MM.1S (cell line): ENCODE measurements around the gene NACAD.
A peak's percentile ranks its signal among the peaks of the same experiment; 100 is the strongest.
"Not testable (repeated sequence)": the region's sequence is repeated elsewhere in the genome, so short reads cannot be mapped to it uniquely, and the experiment has no call there.

Experiments used
- DNase-seq: peaks from one replicate; pipeline ENCODE4 v3.0.0-alpha.2; 2015
- H2AFZ ChIP-seq: fragments of 300-600 bp; sonication (generic); 2 replicates; pipeline ENCODE4 v1.6.0; 2016; ENCODE audit warnings: antibody characterized with exemption, low read length
- H3F3A ChIP-seq: fragments of 300-600 bp; sonication (generic); 2 replicates; pipeline ENCODE4 v1.6.1; 2016; ENCODE audit warnings: mild to moderate bottlenecking, antibody characterized with exemption, low read length, moderate library complexity, mixed read lengths; ENCODE audit not compliant: insufficient read depth
- H3K27ac ChIP-seq: fragments of 300-600 bp; sonication (generic); 2 replicates; pipeline ENCODE4 v1.5.1; 2016; ENCODE audit warnings: mild to moderate bottlenecking, low read length
- H3K27me3 ChIP-seq: fragments of 300-600 bp; sonication (generic); replicated peaks from 2 replicates; pipeline ENCODE4 v1.6.0; 2016; ENCODE audit warnings: low read length; ENCODE audit not compliant: insufficient read depth
- H3K36me3 ChIP-seq: fragments of 300-600 bp; sonication (generic); replicated peaks from 2 replicates; pipeline ENCODE4 v1.6.1; 2016; ENCODE audit warnings: mild to moderate bottlenecking, low read length, mixed read lengths; ENCODE audit not compliant: insufficient read depth
- H3K4me1 ChIP-seq: fragments of 300-600 bp; sonication (generic); 2 replicates; pipeline ENCODE4 v1.6.1; 2016; ENCODE audit warnings: low read length, mixed read lengths
- H3K4me2 ChIP-seq: fragments of 300-600 bp; sonication (generic); 2 replicates; pipeline ENCODE4 v1.6.0; 2016; ENCODE audit warnings: low read depth, low read length
- H3K4me3 ChIP-seq: fragments of 300-600 bp; sonication (generic); 2 replicates; pipeline ENCODE4 v1.5.1; 2016; ENCODE audit warnings: low read length, mixed read lengths
- H3K79me2 ChIP-seq: fragments of 300-600 bp; sonication (generic); 2 replicates; pipeline ENCODE4 v1.6.1; 2016; ENCODE audit warnings: mixed run types, low read length, mixed read lengths
- H3K9ac ChIP-seq: fragments of 300-600 bp; sonication (generic); 2 replicates; pipeline ENCODE4 v1.6.1; 2016; ENCODE audit warnings: low read length, mixed read lengths
- H3K9me2 ChIP-seq: fragments of 300-600 bp; sonication (generic); replicated peaks from 2 replicates; pipeline ENCODE4 v1.6.1; 2016; ENCODE audit warnings: mild to moderate bottlenecking, low read length, mixed read lengths; ENCODE audit not compliant: insufficient read depth
- H3K9me3 ChIP-seq: fragments of 300-600 bp; sonication (generic); replicated peaks from 2 replicates; pipeline ENCODE4 v1.6.1; 2016; ENCODE audit warnings: mild to moderate bottlenecking, low read length, mixed read lengths; ENCODE audit not compliant: insufficient read depth
- H4K20me1 ChIP-seq: fragments of 300-600 bp; sonication (generic); 2 replicates; pipeline ENCODE4 v1.6.1; 2016; ENCODE audit warnings: mild to moderate bottlenecking, low read length, moderate library complexity, mixed read lengths; ENCODE audit not compliant: insufficient read depth
- EZH2 ChIP-seq: fragments of 300-600 bp; sonication (generic); optimal IDR thresholded peaks from 2 replicates; pipeline ENCODE3; 2017; ENCODE audit warnings: low read depth, mild to moderate bottlenecking, antibody characterized with exemption, low read length, mixed read lengths
- EZH2phosphoT487 ChIP-seq: fragments of 300-600 bp; sonication (generic); IDR thresholded peaks from 2 replicates; pipeline ENCODE4 v1.6.1; 2018; ENCODE audit warnings: antibody characterized with exemption, low read length
- TF ChIP-seq, protein P1 (sequence below): fragments of 300-600 bp; sonication (generic); IDR thresholded peaks from 2 replicates; pipeline ENCODE4 v1.5.1; 2016; ENCODE audit warnings: antibody characterized with exemption, low read length, mixed read lengths

Gene NACAD

DNA sequence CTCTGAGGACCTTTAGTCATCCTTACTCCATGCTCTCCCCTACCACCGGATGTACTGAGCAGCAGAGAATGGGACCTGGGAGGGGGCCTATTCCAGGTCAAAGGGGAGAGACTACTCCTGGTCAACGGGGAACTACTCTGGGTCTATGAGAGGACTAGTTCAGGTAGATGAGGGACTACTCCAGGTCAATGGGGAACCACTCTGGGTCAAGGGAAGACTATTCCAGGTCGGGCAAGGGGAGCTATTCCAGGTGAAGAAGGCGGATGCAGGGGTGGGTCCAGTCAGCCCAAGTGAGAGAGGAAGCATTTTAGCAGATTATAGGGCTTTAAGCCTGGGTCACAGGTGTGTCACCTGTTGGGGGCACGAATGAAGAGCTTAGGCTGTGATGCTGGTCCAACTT is 53.4 kb downstream of the NACAD start:
- peaks cover 34% of the 10 kb centered on the region; the same call in 1 of the 2 replicates for H4K20me1 ChIP-seq
- no peaks in the 10 kb centered on the region for H3F3A ChIP-seq
- H3K36me3 ChIP-seq = peaks cover 9% of the 10 kb centered on the region
- no peak overlapping the region for H2AFZ ChIP-seq
- 0 out of 2 replicates have a peak, but pooled peaks cover 11% of the 10 kb centered on the region for H3K4me1 ChIP-seq
- no peak for DNase-seq
- H3K9me2 ChIP-seq = no peaks in the 10 kb centered on the region
- no peaks in the 10 kb centered on the region for H3K27me3 ChIP-seq
- TF ChIP-seq, protein P1, sequence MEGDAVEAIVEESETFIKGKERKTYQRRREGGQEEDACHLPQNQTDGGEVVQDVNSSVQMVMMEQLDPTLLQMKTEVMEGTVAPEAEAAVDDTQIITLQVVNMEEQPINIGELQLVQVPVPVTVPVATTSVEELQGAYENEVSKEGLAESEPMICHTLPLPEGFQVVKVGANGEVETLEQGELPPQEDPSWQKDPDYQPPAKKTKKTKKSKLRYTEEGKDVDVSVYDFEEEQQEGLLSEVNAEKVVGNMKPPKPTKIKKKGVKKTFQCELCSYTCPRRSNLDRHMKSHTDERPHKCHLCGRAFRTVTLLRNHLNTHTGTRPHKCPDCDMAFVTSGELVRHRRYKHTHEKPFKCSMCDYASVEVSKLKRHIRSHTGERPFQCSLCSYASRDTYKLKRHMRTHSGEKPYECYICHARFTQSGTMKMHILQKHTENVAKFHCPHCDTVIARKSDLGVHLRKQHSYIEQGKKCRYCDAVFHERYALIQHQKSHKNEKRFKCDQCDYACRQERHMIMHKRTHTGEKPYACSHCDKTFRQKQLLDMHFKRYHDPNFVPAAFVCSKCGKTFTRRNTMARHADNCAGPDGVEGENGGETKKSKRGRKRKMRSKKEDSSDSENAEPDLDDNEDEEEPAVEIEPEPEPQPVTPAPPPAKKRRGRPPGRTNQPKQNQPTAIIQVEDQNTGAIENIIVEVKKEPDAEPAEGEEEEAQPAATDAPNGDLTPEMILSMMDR = no peak
- no peak for TF ChIP-seq EZH2
- no peak for TF ChIP-seq EZH2phosphoT487
- H3K9ac ChIP-seq = no peak overlapping the region
- H3K4me3 ChIP-seq = no peak overlapping the region
- H3K9me3 ChIP-seq = no peaks in the 10 kb centered on the region
- no peak overlapping the region for H3K4me2 ChIP-seq
- H3K27ac ChIP-seq = no peak overlapping the region
- H3K79me2 ChIP-seq = peaks cover 98% of the 10 kb centered on the region

DNA sequence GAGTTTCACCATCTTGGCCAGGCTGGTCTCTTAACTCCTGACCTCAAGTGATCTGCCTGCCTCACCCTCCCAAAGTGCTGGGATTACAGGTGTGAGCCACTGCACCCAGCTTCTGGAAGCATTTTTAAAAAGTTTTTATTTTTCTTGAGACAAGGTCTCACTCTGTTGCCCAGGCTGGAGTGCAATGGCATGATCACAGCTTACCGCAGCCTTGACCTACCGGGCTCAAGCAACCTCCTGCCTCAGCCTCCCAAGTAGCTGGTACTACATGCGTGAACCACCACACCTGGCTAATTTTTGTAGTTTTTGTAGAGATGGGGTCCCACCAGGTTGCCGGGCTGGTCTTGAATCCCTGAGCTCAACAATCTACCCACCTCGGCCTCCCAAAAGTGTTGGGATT is 54.1 kb downstream of the NACAD start:
- Histone ChIP-seq H3K4me1 (0 out of 2 replicates have a peak, but pooled peaks cover 15% of the 10 kb centered on the region), H4K20me1 (peaks cover 34% of the 10 kb centered on the region; the same call in 1 of the 2 replicates), H3K79me2 (peaks cover 100% of the 10 kb centered on the region)
- not testable (repeated sequence) for H3K36me3 ChIP-seq, H3K27me3 ChIP-seq, H3K27ac ChIP-seq, DNase-seq, H2AFZ ChIP-seq, H3K4me3 ChIP-seq, H3K4me2 ChIP-seq, H3K9me2 ChIP-seq, H3F3A ChIP-seq, H3K9me3 ChIP-seq, H3K9ac ChIP-seq

DNA sequence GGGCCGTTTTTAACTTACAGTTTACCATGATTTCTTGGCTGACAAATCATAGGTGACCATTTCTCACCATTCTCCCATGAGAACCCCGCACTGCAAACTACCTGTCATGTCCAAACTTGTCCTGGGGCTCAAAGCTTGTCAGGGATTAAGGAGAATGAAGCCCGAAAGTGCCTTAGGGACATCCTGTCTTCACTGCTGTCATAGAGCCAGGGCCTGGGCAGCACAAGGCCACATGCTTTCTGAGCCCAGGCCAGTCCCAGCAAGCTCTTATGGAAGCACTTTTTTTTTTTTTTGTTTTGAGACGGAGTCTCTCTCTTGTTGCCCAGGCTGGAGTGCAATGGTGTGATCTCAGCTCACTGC is 54.9 kb downstream of the NACAD start:
- Histone ChIP-seq H3K4me2 (no peak overlapping the region), H3K9me2 (no peaks in the 10 kb centered on the region), H3K79me2 (peaks cover 100% of the 10 kb centered on the region), H2AFZ (no peak overlapping the region), H3F3A (no peaks in the 10 kb centered on the region), H3K27ac (no peak overlapping the region), H3K9me3 (no peaks in the 10 kb centered on the region), H3K27me3 (no peaks in the 10 kb centered on the region), H3K4me1 (peaks cover 21% of the 10 kb centered on the region; the same call in 1 of the 2 replicates), H3K4me3 (no peak overlapping the region), H3K9ac (no peak overlapping the region), H4K20me1 (peaks cover 34% of the 10 kb centered on the region; the same call in 1 of the 2 replicates), H3K36me3 (peaks cover 3% of the 10 kb centered on the region; the same call in 1 of the 2 replicates)
- DNase-seq = no peak
- TF ChIP-seq, protein P1 = no peak
- TF ChIP-seq EZH2 (no peak), EZH2phosphoT487 (no peak)

DNA sequence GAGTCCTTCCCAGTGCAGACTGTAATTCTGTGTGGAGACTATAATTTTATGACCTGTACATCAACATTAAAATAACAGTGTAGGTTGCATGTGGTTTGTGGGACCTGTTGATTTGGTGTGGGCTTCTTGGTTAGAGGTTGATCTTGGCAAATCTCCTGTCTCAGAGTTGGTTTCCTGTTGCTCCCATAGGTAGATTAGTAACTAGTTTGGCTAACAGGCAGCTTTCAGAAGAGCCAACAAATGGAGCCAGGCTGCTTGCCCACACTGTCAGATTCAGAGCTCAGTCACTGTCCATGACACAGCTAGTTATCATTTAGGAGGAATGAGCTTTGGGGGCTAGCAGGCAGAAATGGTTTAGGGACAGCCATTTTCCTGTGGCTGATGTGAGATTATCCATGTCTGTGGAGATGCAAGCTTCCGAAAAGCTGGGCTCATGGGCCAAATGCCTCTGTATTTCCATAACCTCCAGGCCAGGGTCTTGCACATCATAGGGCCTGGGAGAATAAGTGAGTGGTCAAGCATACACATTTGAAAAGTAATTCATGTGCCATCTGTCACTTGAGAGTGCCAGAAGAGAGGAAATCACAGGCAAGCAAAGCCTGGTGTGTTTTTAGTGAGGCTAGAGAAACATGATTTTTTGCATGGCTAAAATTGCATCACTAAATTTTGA is 55.4 kb downstream of the NACAD start:
- H3K79me2 ChIP-seq = peaks cover 100% of the 10 kb centered on the region
- H3K4me1 ChIP-seq = peaks cover 25% of the 10 kb centered on the region; the same call in 1 of the 2 replicates
- no peaks in the 10 kb centered on the region for H3K9me2 ChIP-seq
- peaks cover 3% of the 10 kb centered on the region; the same call in 1 of the 2 replicates for H3K36me3 ChIP-seq
- no peak overlapping the region for H3K9ac ChIP-seq
- peaks cover 34% of the 10 kb centered on the region; the same call in 1 of the 2 replicates for H4K20me1 ChIP-seq
- no peak for DNase-seq
- H3K27me3 ChIP-seq = no peaks in the 10 kb centered on the region
- no peak overlapping the region for H3K4me2 ChIP-seq
- H2AFZ ChIP-seq = no peak overlapping the region
- no peaks in the 10 kb centered on the region for H3K9me3 ChIP-seq
- peak overlapping the region; percentile 6; the same call in 1 of the 2 replicates for H3K27ac ChIP-seq
- no peak overlapping the region for H3K4me3 ChIP-seq
- no peaks in the 10 kb centered on the region for H3F3A ChIP-seq
- TF ChIP-seq EZH2phosphoT487 = no peak
- TF ChIP-seq EZH2 = no peak
- TF ChIP-seq, protein P1 = no peak
